RWPE2 (cell line): ENCODE measurements around the gene SLC39A7.

Experiments
- ATAC-seq: fragments of 200-7000 bp; cut with Tn5 transposase; 3 replicates; pipeline ENCODE4 v1.9.1; 2021; ENCODE audit warnings: low read depth
- DNase-seq: peaks from one replicate; pipeline ENCODE4 v3.0.0-alpha.2; 2020; ENCODE audit warnings: low spot score
- H3K27ac ChIP-seq: fragments of 450-650 bp; 2 replicates; pipeline ENCODE4 v1.5.1; 2017; ENCODE audit warnings: mild to moderate bottlenecking; ENCODE audit not compliant: poor library complexity, severe bottlenecking
- H3K27me3 ChIP-seq: fragments of 250-450 bp; sonication (Bioruptor Pico); 2 replicates; pipeline ENCODE4 v1.5.1; 2021; ENCODE audit warnings: mild to moderate bottlenecking, moderate library complexity; ENCODE audit not compliant: insufficient read depth, poor library complexity, severe bottlenecking
- H3K36me3 ChIP-seq: fragments of 250-450 bp; sonication (Bioruptor Pico); 2 replicates; pipeline ENCODE4 v1.5.1; 2020; ENCODE audit warnings: low read depth, mild to moderate bottlenecking, moderate library complexity
- H3K4me1 ChIP-seq: fragments of 250-450 bp; sonication (Bioruptor Pico); 2 replicates; pipeline ENCODE4 v1.5.1; 2021; ENCODE audit warnings: mild to moderate bottlenecking, moderate library complexity; ENCODE audit not compliant: insufficient read depth, poor library complexity, severe bottlenecking
- H3K4me3 ChIP-seq: fragments of 250-450 bp; sonication (Bioruptor Pico); 2 replicates; pipeline ENCODE4 v1.5.1; 2021; ENCODE audit warnings: mild to moderate bottlenecking, moderate library complexity; ENCODE audit not compliant: severe bottlenecking
- H3K9me3 ChIP-seq: fragments of 250-450 bp; sonication (Bioruptor Pico); 2 replicates; pipeline ENCODE4 v1.5.1; 2021; ENCODE audit warnings: mild to moderate bottlenecking, moderate library complexity; ENCODE audit not compliant: severe bottlenecking
- CTCF ChIP-seq: fragments of 450-650 bp; IDR thresholded peaks from one replicate; pipeline ENCODE4 v1.5.1; 2017; ENCODE audit warnings: mild to moderate bottlenecking, moderate library complexity; ENCODE audit not compliant: poor library complexity, severe bottlenecking

The SLC39A7 gene

GRCh38 chr6:33197431-33198048 is 3.1 kb upstream of the SLC39A7 start:
- ATAC-seq (peak; percentile 43), DNase-seq (no peak)
- TF ChIP-seq CTCF: peak; percentile 69
- H3K4me3 ChIP-seq: no peak overlapping the region
- no peaks in the 10 kb centered on the region for H3K9me3 ChIP-seq
- peaks cover 3% of the 10 kb centered on the region for H3K27me3 ChIP-seq
- H3K36me3 ChIP-seq: peaks cover 50% of the 10 kb centered on the region
- H3K27ac ChIP-seq: no peak overlapping the region
- peaks cover 4% of the 10 kb centered on the region for H3K4me1 ChIP-seq

- DNase-seq: peak; percentile 29
- no peak for TF ChIP-seq CTCF
- H3K4me3 ChIP-seq: no peak overlapping the region
- no peaks in the 10 kb centered on the region for H3K27me3 ChIP-seq
- H3K9me3 ChIP-seq: no peaks in the 10 kb centered on the region
- H3K27ac ChIP-seq: no peak overlapping the region
- H3K36me3 ChIP-seq: peaks cover 57% of the 10 kb centered on the region
- H3K4me1 ChIP-seq: peaks cover 4% of the 10 kb centered on the region
- ATAC-seq: no peak
Measured at GRCh38 chr6:33198159-33198852, 2.4 kb upstream of the SLC39A7 start.

GRCh38 chr6:33198853-33199436 is 1.7 kb upstream of the SLC39A7 start:
- Histone ChIP-seq H3K27ac (peak overlapping the region; percentile 76), H3K4me3 (peak overlapping the region; percentile 81), H3K27me3 (no peaks in the 10 kb centered on the region), H3K4me1 (peaks cover 4% of the 10 kb centered on the region), H3K9me3 (no peaks in the 10 kb centered on the region), H3K36me3 (peaks cover 64% of the 10 kb centered on the region)
- no peak for DNase-seq
- no peak for TF ChIP-seq CTCF
- ATAC-seq: no peak

- peaks cover 62% of the 10 kb centered on the region for H3K36me3 ChIP-seq
- H3K4me3 ChIP-seq: peak overlapping the region; percentile 81
- TF ChIP-seq CTCF: no peak
Measured at GRCh38 chr6:33199687-33200218, 914 bp upstream of the SLC39A7 start.

More at GRCh38 chr6:33199687-33200218, 914 bp upstream of the SLC39A7 start:
- peaks cover 7% of the 10 kb centered on the region for H3K4me1 ChIP-seq
- ATAC-seq: peak; percentile 11
- H3K27me3 ChIP-seq: no peaks in the 10 kb centered on the region
- no peak for DNase-seq
- no peaks in the 10 kb centered on the region for H3K9me3 ChIP-seq
- H3K27ac ChIP-seq: peak overlapping the region; percentile 76
